Fibroblast of mammary gland (primary cell): ENCODE results near the gene NAGK.
"Not testable (repeated sequence)": the region's sequence is repeated elsewhere in the genome, so short reads cannot be mapped to it uniquely, and the experiment has no call there.

ENCODE experiments used
- DNase-seq: peaks from one replicate; pipeline ENCODE4 v3.0.0-alpha.2; 2010; ENCODE audit warnings: low read depth
- H3K4me3 ChIP-seq: 2 replicates; pipeline ENCODE4 v1.5.1; 2011; ENCODE audit warnings: low read depth, mild to moderate bottlenecking, low read length, moderate library complexity; ENCODE audit not compliant: control insufficient read depth
- TF ChIP-seq, protein P1 (sequence below): conservative IDR thresholded peaks from 2 replicates; pipeline ENCODE4 v1.5.1; 2011; ENCODE audit warnings: low read depth, low read length, inconsistent platforms; ENCODE audit not compliant: control insufficient read depth, insufficient read depth

NAGK gene

DNA sequence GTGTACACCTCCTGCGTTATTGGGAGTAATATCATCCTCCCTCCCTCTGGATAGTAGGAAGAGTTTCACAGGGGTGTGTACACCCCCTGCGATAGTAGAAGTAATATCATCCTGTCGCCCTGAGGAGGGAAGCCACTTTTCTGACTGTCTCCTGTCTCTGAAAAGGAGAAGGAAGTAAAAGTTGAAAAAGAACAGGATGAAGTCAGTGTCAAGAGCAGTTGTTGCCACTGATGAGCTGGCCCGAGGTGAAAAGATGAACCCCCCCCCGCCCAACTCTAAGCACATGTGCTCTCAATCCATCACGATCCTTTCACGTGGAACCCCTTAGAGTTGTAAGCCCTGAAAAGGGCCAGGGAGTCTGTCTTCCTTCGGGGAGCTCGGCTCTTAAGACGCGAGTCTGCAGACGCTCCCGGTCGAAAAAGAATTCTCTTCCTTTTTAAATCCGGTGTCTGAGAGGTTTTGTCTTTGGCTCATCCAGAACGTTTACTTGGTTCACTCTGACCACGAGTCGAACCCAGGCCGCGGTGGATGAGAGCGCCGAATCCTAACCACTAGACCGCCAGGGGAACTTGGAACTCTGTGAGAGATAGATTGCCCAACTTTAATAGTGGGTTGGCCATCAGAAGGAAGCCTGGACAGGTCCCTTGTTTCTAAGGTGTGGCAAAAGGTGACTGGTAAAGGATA lies 22.4 kb upstream of the NAGK start:
- TF ChIP-seq, protein P1, sequence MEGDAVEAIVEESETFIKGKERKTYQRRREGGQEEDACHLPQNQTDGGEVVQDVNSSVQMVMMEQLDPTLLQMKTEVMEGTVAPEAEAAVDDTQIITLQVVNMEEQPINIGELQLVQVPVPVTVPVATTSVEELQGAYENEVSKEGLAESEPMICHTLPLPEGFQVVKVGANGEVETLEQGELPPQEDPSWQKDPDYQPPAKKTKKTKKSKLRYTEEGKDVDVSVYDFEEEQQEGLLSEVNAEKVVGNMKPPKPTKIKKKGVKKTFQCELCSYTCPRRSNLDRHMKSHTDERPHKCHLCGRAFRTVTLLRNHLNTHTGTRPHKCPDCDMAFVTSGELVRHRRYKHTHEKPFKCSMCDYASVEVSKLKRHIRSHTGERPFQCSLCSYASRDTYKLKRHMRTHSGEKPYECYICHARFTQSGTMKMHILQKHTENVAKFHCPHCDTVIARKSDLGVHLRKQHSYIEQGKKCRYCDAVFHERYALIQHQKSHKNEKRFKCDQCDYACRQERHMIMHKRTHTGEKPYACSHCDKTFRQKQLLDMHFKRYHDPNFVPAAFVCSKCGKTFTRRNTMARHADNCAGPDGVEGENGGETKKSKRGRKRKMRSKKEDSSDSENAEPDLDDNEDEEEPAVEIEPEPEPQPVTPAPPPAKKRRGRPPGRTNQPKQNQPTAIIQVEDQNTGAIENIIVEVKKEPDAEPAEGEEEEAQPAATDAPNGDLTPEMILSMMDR: no peak
- no peak overlapping the region for H3K4me3 ChIP-seq
- no peak for DNase-seq

DNA sequence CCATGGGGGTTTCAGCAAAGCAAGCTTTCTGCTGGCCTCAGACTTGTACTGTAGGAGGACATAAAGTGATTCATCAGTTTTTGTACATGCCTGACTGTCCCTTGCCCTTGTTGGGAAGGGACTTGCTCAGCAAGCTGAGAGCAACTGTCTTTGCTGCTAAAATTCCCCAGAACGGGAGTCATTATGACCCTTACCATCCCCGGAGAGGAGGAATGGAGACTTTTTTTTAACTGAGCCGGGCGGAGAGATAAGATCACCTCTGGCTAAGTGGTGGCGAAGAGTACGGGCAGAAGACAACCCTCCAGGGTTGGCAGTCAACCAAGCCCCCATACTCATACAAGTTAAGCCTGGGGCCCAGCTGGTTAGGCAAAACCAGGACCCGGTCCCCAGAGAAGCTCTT lies 20.4 kb upstream of the NAGK start:
- H3K4me3 ChIP-seq: no peak overlapping the region
- TF ChIP-seq, protein P1: no peak
- DNase-seq: no peak

- H3K4me3 ChIP-seq, DNase-seq: not testable (repeated sequence)
Observed at GRCh38 chr2:71049704-71050360, 18.6 kb upstream of the NAGK start.

DNA sequence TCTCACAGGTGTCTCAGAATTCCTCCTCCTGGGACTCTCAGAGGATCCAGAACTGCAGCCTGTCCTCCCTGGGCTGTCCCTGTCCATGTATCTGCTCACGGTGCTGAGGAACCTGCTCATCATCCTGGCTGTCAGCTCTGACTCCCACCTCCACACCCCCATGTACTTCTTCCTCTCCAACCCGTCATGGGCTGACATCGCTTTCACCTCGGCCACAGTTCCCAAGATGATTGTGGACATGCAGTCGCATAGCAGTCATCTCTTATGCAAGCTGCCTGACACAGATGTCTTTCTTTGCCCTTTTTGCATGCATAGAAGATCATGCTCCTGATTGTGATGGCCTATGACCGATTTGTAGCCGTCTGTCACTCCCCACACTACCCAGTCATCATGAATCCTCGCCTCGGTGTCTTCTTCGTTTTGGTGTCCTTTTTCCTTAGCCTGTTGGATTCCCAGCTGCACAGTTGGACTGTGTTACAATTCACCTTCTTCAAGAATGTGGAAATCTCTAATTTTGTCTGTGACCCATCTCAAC lies 13.2 kb upstream of the NAGK start:
- DNase-seq, H3K4me3 ChIP-seq: not testable (repeated sequence)

- no peak overlapping the region for H3K4me3 ChIP-seq
- TF ChIP-seq, protein P1: no peak
Observed at GRCh38 chr2:71060211-71060610, 8.2 kb upstream of the NAGK start.

DNA sequence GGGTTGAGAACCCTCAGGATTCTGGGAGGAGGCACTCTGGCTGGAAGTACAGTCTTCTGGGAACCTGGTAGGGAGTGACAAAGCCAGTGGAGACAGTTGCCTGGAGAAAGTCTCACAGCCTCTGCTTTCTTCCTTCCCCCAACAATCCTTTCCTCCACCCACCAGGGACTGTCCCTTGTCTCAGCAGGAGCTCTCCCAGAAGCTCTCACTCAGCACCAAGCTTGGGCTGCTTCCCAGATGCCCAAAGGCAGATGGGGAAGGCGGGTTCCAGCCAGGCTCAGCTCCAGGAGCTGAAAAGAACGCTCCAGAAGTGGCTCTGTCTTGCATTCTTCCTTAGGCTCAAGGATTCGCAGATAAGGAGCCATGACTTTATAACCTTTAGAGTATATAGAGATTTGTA lies 7.6 kb upstream of the NAGK start:
- TF ChIP-seq, protein P1: no peak
- no peak overlapping the region for H3K4me3 ChIP-seq
- no peak for DNase-seq

More at GRCh38 chr2:71060211-71060610, 8.2 kb upstream of the NAGK start:
- no peak for DNase-seq

- no peak for DNase-seq
- TF ChIP-seq, protein P1: no peak
- H3K4me3 ChIP-seq: no peak overlapping the region
Observed at GRCh38 chr2:71063216-71063615, 5.2 kb upstream of the NAGK start.
